22Rv1 (cell line): ENCODE data around the gene BRF1.

Experiments
- H3K27ac ChIP-seq: fragments of 450-650 bp; 2 replicates; pipeline ENCODE4 v1.5.1; 2017
- CTCF ChIP-seq: fragments of 450-650 bp; IDR thresholded peaks from 2 replicates; pipeline ENCODE4 v1.5.1; 2017; ENCODE audit warnings: mild to moderate bottlenecking
- ZFX ChIP-seq: fragments of 450-650 bp; IDR thresholded peaks from 2 replicates; pipeline ENCODE4 v1.6.1; 2017; ENCODE audit warnings: antibody characterized with exemption, borderline replicate concordance

Gene BRF1

GRCh38 chr14:105273062-105273461 is 27.7 kb downstream of the BRF1 start:
- peak overlapping the region; percentile 20; the same call in 1 of the 2 replicates for H3K27ac ChIP-seq
- TF ChIP-seq ZFX (no peak), CTCF (no peak)

- no peak for TF ChIP-seq CTCF
- TF ChIP-seq ZFX: no peak
- H3K27ac ChIP-seq: peak overlapping the region; percentile 20; the same call in 1 of the 2 replicates
These were observed 28.2 kb downstream of the BRF1 start for GRCh38 chr14:105272623-105273022.

- no peak overlapping the region for H3K27ac ChIP-seq
These were observed 29.4 kb downstream of the BRF1 start for GRCh38 chr14:105271224-105271890.

GRCh38 chr14:105269405-105269804 is 31.4 kb downstream of the BRF1 start:
- TF ChIP-seq ZFX: no peak
- TF ChIP-seq CTCF: no peak
- H3K27ac ChIP-seq: no peak overlapping the region

More at GRCh38 chr14:105271224-105271890, 29.4 kb downstream of the BRF1 start:
- no peak for TF ChIP-seq ZFX
- no peak for TF ChIP-seq CTCF

- H3K27ac ChIP-seq: no peak overlapping the region
- TF ChIP-seq CTCF: no peak
- no peak for TF ChIP-seq ZFX
These were observed 32.0 kb downstream of the BRF1 start for GRCh38 chr14:105268736-105269354.

- H3K27ac ChIP-seq: no peak overlapping the region
- TF ChIP-seq ZFX (no peak), CTCF (no peak)
These were observed 32.8 kb downstream of the BRF1 start for GRCh38 chr14:105267820-105268548.

GRCh38 chr14:105261781-105262180 is 39.0 kb downstream of the BRF1 start:
- H3K27ac ChIP-seq: no peak overlapping the region
- TF ChIP-seq CTCF: no peak
- no peak for TF ChIP-seq ZFX
